AG20443 (cell line): ENCODE results near the gene TEX13D.
"Not testable (repeated sequence)": the region's sequence is repeated elsewhere in the genome, so short reads cannot be mapped to it uniquely, and the experiment has no call there.

Experiments used
- DNase-seq: peaks from one replicate; pipeline ENCODE4 v3.0.0; 2012; ENCODE audit warnings: low spot score, mixed read lengths

The TEX13D gene

GRCh38 chrX:124332481-124333424 is at the start of gene TEX13D:
Gene TEX13D (plus strand): TSS chrX:124332660. CDS start chrX:124332918, 258 bp downstream.
- no peak for DNase-seq

GRCh38 chrX:124289443-124289842 is 43.0 kb upstream of the TEX13D start:
- DNase-seq, result no peak

- no peak for DNase-seq
Measured at GRCh38 chrX:124293810-124294209, 38.6 kb upstream of the TEX13D start.

GRCh38 chrX:124299323-124299722 is 33.1 kb upstream of the TEX13D start:
- not testable (repeated sequence) for DNase-seq

- DNase-seq, result no peak
Measured at GRCh38 chrX:124300405-124300804, 32.1 kb upstream of the TEX13D start.

GRCh38 chrX:124307253-124307907 is 25.1 kb upstream of the TEX13D start:
- DNase-seq, result no peak

- no peak for DNase-seq
Measured at GRCh38 chrX:124325732-124326131, 6.7 kb upstream of the TEX13D start.

- DNase-seq, result peak; percentile 18
Measured at GRCh38 chrX:124328765-124329164, 3.7 kb upstream of the TEX13D start.

GRCh38 chrX:124333862-124334261 is 1.4 kb downstream of the TEX13D start:
- no peak for DNase-seq

- DNase-seq, result not testable (repeated sequence)
Measured at GRCh38 chrX:124334555-124334954, 2.1 kb downstream of the TEX13D start.

- no peak for DNase-seq
Measured at GRCh38 chrX:124335598-124335997, 3.1 kb downstream of the TEX13D start.

- no peak for DNase-seq
Measured at GRCh38 chrX:124337916-124338315, 5.5 kb downstream of the TEX13D start.

- DNase-seq, result no peak
Measured at GRCh38 chrX:124338733-124339514, 6.5 kb downstream of the TEX13D start.

- no peak for DNase-seq
Measured at GRCh38 chrX:124341396-124342132, 9.1 kb downstream of the TEX13D start.

- no peak for DNase-seq
Measured at GRCh38 chrX:124342174-124342867, 9.9 kb downstream of the TEX13D start.

GRCh38 chrX:124343016-124343415 is 10.6 kb downstream of the TEX13D start:
- DNase-seq, result no peak

GRCh38 chrX:124344246-124344645 is 11.8 kb downstream of the TEX13D start:
- DNase-seq, result no peak

- DNase-seq, result no peak
Measured at GRCh38 chrX:124346117-124346876, 13.8 kb downstream of the TEX13D start, which contains the start of gene SH2D1A. Gene SH2D1A (plus strand): TSS chrX:124346563. CDS start chrX:124346643, 80 bp downstream.

- no peak for DNase-seq
Measured at GRCh38 chrX:124346877-124347241, 14.4 kb downstream of the TEX13D start.

GRCh38 chrX:124347242-124347641 is 14.8 kb downstream of the TEX13D start:
- no peak for DNase-seq
